Measurements from ENCODE around the gene TLK2.
A peak's percentile ranks its signal among the peaks of the same experiment; 100 is the strongest.

TLK2 gene

DNA sequence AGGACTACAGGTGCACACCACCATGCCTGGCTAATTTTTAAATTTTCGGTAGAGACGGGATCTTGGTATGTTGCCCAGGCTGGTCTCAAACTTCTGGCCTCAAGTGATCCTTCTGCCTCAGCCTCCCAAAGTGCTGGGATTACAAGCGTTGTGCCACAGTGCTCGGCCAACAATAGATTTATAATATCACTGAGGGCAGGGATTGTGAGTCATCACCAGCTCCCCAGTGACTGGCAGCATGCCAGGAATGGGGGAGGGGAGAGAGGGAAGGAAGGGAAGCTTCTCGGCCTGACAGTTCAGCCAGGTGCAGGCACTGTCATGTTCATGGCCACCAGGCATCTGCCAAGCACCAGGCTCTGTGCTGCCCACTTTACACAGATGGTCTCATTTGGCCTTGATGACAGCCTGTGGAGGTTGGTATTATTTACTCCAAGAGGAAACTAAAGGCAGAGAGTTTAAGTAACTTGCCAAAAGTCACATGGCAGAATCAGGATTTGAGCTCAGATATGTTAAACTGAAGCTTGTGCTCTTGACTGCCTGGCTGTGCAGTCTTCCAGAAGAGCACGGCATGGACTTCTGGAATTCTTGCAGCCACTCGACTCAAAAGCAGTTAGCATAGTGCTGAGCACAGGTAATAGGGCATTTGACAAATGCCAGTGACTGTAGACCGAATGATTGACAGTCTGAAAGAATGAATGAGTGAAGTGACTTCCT, 7.8 kb upstream of the TLK2 start (continued):
- TF ChIP-seq ZNF366 (tag by site-specific recombination; conservative IDR thresholded peaks at IDR 0.05): peak; percentile 85
- TF ChIP-seq ZNF529 (tag by site-specific recombination; IDR thresholded peaks at IDR 0.05; ENCODE audit: insufficient replicate concordance): peak; percentile 46
- 0 out of 2 replicates have a peak, but pooled peaks have one; percentile 26 for TF ChIP-seq YY2 (tag by site-specific recombination; IDR thresholded peaks at IDR 0.05)
- TF ChIP-seq, protein P1, sequence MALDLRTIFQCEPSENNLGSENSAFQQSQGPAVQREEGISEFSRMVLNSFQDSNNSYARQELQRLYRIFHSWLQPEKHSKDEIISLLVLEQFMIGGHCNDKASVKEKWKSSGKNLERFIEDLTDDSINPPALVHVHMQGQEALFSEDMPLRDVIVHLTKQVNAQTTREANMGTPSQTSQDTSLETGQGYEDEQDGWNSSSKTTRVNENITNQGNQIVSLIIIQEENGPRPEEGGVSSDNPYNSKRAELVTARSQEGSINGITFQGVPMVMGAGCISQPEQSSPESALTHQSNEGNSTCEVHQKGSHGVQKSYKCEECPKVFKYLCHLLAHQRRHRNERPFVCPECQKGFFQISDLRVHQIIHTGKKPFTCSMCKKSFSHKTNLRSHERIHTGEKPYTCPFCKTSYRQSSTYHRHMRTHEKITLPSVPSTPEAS (tag by site-specific recombination; IDR thresholded peaks at IDR 0.05): peak; percentile 32; the same call in 1 of the 2 replicates
- TF ChIP-seq BCL11A (tag by site-specific recombination; IDR thresholded peaks at IDR 0.05; ENCODE audit: low read depth): peak; percentile 89
- TF ChIP-seq REPIN1 (tag by site-specific recombination; IDR thresholded peaks at IDR 0.05; ENCODE audit: low read depth): 0 out of 2 replicates have a peak, but pooled peaks have one; percentile 35
- TF ChIP-seq, protein P2, sequence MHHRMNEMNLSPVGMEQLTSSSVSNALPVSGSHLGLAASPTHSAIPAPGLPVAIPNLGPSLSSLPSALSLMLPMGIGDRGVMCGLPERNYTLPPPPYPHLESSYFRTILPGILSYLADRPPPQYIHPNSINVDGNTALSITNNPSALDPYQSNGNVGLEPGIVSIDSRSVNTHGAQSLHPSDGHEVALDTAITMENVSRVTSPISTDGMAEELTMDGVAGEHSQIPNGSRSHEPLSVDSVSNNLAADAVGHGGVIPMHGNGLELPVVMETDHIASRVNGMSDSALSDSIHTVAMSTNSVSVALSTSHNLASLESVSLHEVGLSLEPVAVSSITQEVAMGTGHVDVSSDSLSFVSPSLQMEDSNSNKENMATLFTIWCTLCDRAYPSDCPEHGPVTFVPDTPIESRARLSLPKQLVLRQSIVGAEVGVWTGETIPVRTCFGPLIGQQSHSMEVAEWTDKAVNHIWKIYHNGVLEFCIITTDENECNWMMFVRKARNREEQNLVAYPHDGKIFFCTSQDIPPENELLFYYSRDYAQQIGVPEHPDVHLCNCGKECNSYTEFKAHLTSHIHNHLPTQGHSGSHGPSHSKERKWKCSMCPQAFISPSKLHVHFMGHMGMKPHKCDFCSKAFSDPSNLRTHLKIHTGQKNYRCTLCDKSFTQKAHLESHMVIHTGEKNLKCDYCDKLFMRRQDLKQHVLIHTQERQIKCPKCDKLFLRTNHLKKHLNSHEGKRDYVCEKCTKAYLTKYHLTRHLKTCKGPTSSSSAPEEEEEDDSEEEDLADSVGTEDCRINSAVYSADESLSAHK (tag by site-specific recombination; IDR thresholded peaks at IDR 0.05): 0 out of 2 replicates have a peak, but pooled peaks have one; percentile 27
- TF ChIP-seq KLF10 (tag by site-specific recombination; IDR thresholded peaks at IDR 0.05): peak; percentile 74
- TF ChIP-seq ZBTB17 (tag by site-specific recombination; IDR thresholded peaks at IDR 0.05): peak; percentile 82
- TF ChIP-seq MZF1 (tag by site-specific recombination; IDR thresholded peaks at IDR 0.05; ENCODE audit: borderline replicate concordance): peak; percentile 94
- TF ChIP-seq GLIS1 (tag by site-specific recombination; IDR thresholded peaks at IDR 0.05): peak; percentile 91
- peak; percentile 80 for TF ChIP-seq ZXDB (tag by site-specific recombination; IDR thresholded peaks at IDR 0.05)
- TF ChIP-seq ZNF24 (tag by site-specific recombination; IDR thresholded peaks at IDR 0.05): peak; percentile 92
- TF ChIP-seq, protein P3, sequence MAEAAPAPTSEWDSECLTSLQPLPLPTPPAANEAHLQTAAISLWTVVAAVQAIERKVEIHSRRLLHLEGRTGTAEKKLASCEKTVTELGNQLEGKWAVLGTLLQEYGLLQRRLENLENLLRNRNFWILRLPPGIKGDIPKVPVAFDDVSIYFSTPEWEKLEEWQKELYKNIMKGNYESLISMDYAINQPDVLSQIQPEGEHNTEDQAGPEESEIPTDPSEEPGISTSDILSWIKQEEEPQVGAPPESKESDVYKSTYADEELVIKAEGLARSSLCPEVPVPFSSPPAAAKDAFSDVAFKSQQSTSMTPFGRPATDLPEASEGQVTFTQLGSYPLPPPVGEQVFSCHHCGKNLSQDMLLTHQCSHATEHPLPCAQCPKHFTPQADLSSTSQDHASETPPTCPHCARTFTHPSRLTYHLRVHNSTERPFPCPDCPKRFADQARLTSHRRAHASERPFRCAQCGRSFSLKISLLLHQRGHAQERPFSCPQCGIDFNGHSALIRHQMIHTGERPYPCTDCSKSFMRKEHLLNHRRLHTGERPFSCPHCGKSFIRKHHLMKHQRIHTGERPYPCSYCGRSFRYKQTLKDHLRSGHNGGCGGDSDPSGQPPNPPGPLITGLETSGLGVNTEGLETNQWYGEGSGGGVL (tag by site-specific recombination; IDR thresholded peaks at IDR 0.05): peak; percentile 51; the same call in 1 of the 2 replicates
- TF ChIP-seq, protein P4, sequence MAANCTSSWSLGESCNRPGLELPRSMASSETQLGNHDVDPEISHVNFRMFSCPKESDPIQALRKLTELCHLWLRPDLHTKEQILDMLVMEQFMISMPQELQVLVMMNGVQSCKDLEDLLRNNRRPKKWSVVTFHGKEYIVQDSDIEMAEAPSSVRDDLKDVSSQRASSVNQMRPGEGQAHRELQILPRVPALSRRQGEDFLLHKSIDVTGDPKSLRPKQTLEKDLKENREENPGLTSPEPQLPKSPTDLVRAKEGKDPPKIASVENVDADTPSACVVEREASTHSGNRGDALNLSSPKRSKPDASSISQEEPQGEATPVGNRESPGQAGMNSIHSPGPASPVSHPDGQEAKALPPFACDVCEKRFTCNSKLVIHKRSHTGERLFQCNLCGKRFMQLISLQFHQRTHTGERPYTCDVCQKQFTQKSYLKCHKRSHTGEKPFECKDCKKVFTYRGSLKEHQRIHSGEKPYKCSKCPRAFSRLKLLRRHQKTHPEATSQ (tag by site-specific recombination; IDR thresholded peaks at IDR 0.05): 0 out of 2 replicates have a peak, but pooled peaks have one; percentile 11
- TF ChIP-seq, protein P5, sequence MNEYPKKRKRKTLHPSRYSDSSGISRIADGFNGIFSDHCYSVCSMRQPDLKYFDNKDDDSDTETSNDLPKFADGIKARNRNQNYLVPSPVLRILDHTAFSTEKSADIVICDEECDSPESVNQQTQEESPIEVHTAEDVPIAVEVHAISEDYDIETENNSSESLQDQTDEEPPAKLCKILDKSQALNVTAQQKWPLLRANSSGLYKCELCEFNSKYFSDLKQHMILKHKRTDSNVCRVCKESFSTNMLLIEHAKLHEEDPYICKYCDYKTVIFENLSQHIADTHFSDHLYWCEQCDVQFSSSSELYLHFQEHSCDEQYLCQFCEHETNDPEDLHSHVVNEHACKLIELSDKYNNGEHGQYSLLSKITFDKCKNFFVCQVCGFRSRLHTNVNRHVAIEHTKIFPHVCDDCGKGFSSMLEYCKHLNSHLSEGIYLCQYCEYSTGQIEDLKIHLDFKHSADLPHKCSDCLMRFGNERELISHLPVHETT (tag by site-specific recombination; IDR thresholded peaks at IDR 0.05): peak; percentile 71; the same call in 1 of the 2 replicates
- 0 out of 2 replicates have a peak, but pooled peaks have one; percentile 73 for TF ChIP-seq ZSCAN23 (tag by site-specific recombination; IDR thresholded peaks at IDR 0.05)
- peak; percentile 99 for TF ChIP-seq ZNF121 (tag by site-specific recombination; IDR thresholded peaks at IDR 0.05)
- TF ChIP-seq ZNF629 (tag by site-specific recombination; IDR thresholded peaks at IDR 0.05): peak; percentile 81
- peak; percentile 28; the same call in 1 of the 2 replicates for TF ChIP-seq ZNF677 (tag by site-specific recombination; IDR thresholded peaks at IDR 0.05)
- TF ChIP-seq MYNN (tag by site-specific recombination; IDR thresholded peaks at IDR 0.05; ENCODE audit: borderline replicate concordance): 0 out of 2 replicates have a peak, but pooled peaks have one; percentile 14
- TF ChIP-seq ZEB2 (tag by site-specific recombination; IDR thresholded peaks at IDR 0.05): peak; percentile 95
- peak; percentile 88 for TF ChIP-seq IKZF3 (tag by site-specific recombination; IDR thresholded peaks at IDR 0.05)
- TF ChIP-seq, protein P6, sequence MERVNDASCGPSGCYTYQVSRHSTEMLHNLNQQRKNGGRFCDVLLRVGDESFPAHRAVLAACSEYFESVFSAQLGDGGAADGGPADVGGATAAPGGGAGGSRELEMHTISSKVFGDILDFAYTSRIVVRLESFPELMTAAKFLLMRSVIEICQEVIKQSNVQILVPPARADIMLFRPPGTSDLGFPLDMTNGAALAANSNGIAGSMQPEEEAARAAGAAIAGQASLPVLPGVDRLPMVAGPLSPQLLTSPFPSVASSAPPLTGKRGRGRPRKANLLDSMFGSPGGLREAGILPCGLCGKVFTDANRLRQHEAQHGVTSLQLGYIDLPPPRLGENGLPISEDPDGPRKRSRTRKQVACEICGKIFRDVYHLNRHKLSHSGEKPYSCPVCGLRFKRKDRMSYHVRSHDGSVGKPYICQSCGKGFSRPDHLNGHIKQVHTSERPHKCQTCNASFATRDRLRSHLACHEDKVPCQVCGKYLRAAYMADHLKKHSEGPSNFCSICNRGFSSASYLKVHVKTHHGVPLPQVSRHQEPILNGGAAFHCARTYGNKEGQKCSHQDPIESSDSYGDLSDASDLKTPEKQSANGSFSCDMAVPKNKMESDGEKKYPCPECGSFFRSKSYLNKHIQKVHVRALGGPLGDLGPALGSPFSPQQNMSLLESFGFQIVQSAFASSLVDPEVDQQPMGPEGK (tag by site-specific recombination; IDR thresholded peaks at IDR 0.05): peak; percentile 76
- peak; percentile 91 for TF ChIP-seq ZNF184 (tag by site-specific recombination; IDR thresholded peaks at IDR 0.05)
- TF ChIP-seq SP7 (tag by site-specific recombination; IDR thresholded peaks at IDR 0.05): peak; percentile 89
- TF ChIP-seq ZNF544 (tag by site-specific recombination; IDR thresholded peaks at IDR 0.05): peak; percentile 53; the same call in 1 of the 2 replicates
- peak; percentile 66; the same call in 1 of the 2 replicates for TF ChIP-seq ZNF324 (tag by site-specific recombination; IDR thresholded peaks at IDR 0.05)

Data from HEK293 (cell line).